Activated CD4-positive, alpha-beta T cell treated with anti-CD3 and anti-CD28 coated beads for 36 hours (primary cell): Measurements from ENCODE around the gene LSM7. TPM values are rescaled to one million over a fixed set of nuclear protein-coding genes. Genes with fewer than 3 reads are reported as not detected.

ENCODE experiments used
- ATAC-seq: fragments of 200-7000 bp; cut with Tn5 transposase; one replicate; pipeline ENCODE4 v1.10.0; 2021; ENCODE audit warnings: mild to moderate bottlenecking, moderate library complexity
- CTCF ChIA-PET: fragments of 350-600 bp; sonication (Branson Sonifier 250); formaldehyde crosslinking; loops from one replicate; lab custom pipeline; 2021; ENCODE audit warnings: antibody characterized with exemption; lab: Charles Lee
- POLR2A ChIA-PET: fragments of 350-600 bp; sonication (Branson Sonifier 250); formaldehyde crosslinking; loops from one replicate; lab custom pipeline; 2021; ENCODE audit warnings: antibody characterized with exemption, inconsistent platforms; lab: Charles Lee
- DNase-seq: peaks from one replicate; pipeline ENCODE4 v3.0.0-alpha.2; 2020
- H3K27ac Mint-ChIP-seq: one replicate; pipeline ENCODE4 v1.8.0; 2021; ENCODE audit warnings: mixed read lengths
- H3K27me3 Mint-ChIP-seq: one replicate; pipeline ENCODE4 v1.8.0; 2021; ENCODE audit warnings: mixed read lengths
- H3K36me3 Mint-ChIP-seq: one replicate; pipeline ENCODE4 v1.8.0; 2021; ENCODE audit warnings: low read depth, mixed read lengths
- H3K4me1 Mint-ChIP-seq: one replicate; pipeline ENCODE4 v1.8.0; 2021; ENCODE audit warnings: mixed read lengths
- H3K4me3 Mint-ChIP-seq: one replicate; pipeline ENCODE4 v1.8.0; 2021; ENCODE audit warnings: mild to moderate bottlenecking, moderate library complexity, mixed read lengths
- H3K9me3 Mint-ChIP-seq: one replicate; pipeline ENCODE4 v1.8.0; 2021; ENCODE audit warnings: low read depth, mixed read lengths
- intact Hi-C, 2 experiments: fragments of 100-400 bp; cut with DNase I in 1 of 2; cut with micrococcal nuclease in 1 of 2; formaldehyde crosslinking; loops; one replicate each; pipeline versions ENCODE4 v1.14.2 to v1.15.1; 2022 to 2024; cut with DNase I, micrococcal nuclease
- total RNA-seq, 2 experiments: library from RNA; stranded (reverse); gene quantifications; one replicate each; pipeline ENCODE4 v1.2.3, GENCODE V29; 2021

LSM7 gene
- total RNA-seq, 2 experiments from 2014 or later, result 113 to 134 TPM

DNA sequence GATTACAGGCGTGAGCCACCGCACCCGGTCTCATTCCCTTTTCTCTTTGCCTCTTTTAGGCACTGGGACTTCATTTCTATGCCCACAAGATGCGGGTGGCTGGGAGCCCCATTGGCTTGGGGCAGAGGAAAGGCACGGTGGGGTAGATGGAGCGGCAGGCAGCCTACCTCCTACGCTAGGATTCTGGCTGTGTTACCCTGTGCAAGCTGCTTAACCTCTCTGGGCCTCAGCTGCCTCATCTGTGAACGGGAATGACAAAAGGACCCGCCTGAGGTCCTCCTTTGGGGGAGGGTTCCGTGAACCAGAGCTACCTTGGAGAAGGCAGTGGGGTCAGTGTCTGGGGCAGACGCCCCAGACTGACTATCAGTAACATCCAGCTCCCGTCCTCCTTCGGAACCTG is 11.1 kb downstream of the LSM7 start:
- CTCF ChIA-PET, result interaction anchor here (0.6 to 1.8 kb wide), 5 partner anchors 15 to 161 kb away, joined by 3 to 7 read pairs (median 3); no protein-coding TSS in a partner anchor
- H3K27ac Mint-ChIP-seq, result no peak overlapping the region
- peaks cover 8% of the 10 kb centered on the region for H3K9me3 Mint-ChIP-seq
- DNase-seq (no peak), ATAC-seq (no peak)
- POLR2A ChIA-PET, result no interaction called here
- no peak overlapping the region for H3K4me3 Mint-ChIP-seq
- H3K27me3 Mint-ChIP-seq, result peaks cover 12% of the 10 kb centered on the region
- H3K36me3 Mint-ChIP-seq, result peaks cover 6% of the 10 kb centered on the region
- intact Hi-C loops, result no loop called here
- no peaks in the 10 kb centered on the region for H3K4me1 Mint-ChIP-seq

DNA sequence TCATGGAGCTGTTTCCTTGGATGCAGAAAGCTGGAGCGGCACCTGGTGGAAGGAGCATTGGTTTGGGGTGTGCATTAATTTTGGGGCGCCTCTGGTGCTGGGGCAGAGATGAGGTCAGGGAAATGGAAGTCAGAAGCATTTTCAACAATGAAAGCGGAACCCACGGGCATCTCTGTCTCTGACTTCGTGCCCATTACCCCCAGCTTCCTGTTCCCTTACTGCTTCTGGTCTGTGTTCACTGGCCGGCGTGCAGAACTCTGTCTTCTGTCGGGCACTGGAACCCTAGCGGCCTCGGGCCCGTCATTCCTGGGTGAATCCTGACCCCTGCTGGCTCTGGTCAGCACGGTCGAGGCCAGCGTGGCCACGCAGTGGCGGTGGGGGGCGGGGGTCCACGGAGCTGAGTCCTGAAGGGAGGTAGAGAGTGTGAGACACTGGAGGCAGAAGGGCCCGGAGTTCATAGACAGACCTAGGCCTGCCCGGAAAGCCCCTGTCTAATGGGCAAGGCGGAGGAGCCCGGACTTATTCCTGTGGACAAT is 12.5 kb downstream of the LSM7 start:
- POLR2A ChIA-PET, result interaction anchor here (0.7 kb wide), 1 partner anchor 305 kb away, joined by 3 read pairs; no protein-coding TSS in a partner anchor
- Mint-ChIP-seq H3K4me3 (no peak overlapping the region), H3K27me3 (peaks cover 12% of the 10 kb centered on the region), H3K36me3 (peaks cover 6% of the 10 kb centered on the region), H3K9me3 (peaks cover 8% of the 10 kb centered on the region), H3K27ac (no peak overlapping the region), H3K4me1 (no peaks in the 10 kb centered on the region)
- no peak for ATAC-seq
- CTCF ChIA-PET, result interaction anchor here (0.7 to 1.8 kb wide), 6 partner anchors 12 to 207 kb away, joined by 3 to 7 read pairs (median 4); partner anchors contain the start of gene LSM7
- intact Hi-C loops, result no loop called here
- DNase-seq, result peak; percentile 49

DNA sequence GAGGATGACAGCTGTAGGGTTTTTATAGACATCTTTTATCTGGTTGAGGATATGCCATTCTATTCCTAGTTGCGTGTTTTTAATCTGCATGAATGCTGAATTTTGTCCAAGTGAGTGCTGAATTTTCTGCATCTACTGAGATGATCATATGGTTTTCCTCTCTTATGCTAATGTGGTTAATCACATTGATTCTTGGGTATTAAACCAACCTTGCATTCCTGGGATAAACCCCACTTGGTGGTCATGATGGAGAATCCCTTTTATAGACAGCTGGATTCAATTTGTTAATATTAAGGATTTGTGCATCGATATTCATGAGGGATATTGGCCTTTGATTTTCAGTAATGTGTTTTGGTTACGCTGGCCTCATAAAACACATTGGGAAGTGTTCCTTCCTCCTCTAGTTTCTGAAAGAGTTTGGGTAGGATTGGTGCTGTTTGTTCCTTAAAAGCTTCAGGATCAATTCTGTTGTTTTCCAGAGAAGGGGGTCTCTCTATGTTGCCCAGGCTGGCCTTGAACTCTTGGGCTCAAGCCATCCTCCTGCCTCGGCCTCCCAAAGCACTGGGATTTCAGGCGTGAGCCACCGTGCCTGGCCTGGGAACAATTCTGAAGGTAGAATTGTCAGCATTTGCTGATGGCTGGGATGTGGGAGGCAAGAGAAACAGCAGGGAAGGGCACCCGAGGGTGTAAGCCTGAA is 13.1 kb downstream of the LSM7 start:
- DNase-seq, result no peak
- H3K36me3 Mint-ChIP-seq, result peaks cover 6% of the 10 kb centered on the region
- H3K4me1 Mint-ChIP-seq, result no peaks in the 10 kb centered on the region
- intact Hi-C loops, result no loop called here
- CTCF ChIA-PET, result interaction anchor here (0.7 to 1.8 kb wide), 5 partner anchors 13 to 159 kb away, joined by 3 to 7 read pairs (median 4); partner anchors contain the start of gene LSM7
- POLR2A ChIA-PET, result interaction anchor here (0.7 kb wide), 3 partner anchors 10 to 776 kb away, joined by 3 to 4 read pairs (median 3); no protein-coding TSS in a partner anchor
- H3K27ac Mint-ChIP-seq, result no peak overlapping the region
- H3K9me3 Mint-ChIP-seq, result peaks cover 8% of the 10 kb centered on the region
- peaks cover 15% of the 10 kb centered on the region for H3K27me3 Mint-ChIP-seq
- no peak for ATAC-seq
- H3K4me3 Mint-ChIP-seq, result no peak overlapping the region

DNA sequence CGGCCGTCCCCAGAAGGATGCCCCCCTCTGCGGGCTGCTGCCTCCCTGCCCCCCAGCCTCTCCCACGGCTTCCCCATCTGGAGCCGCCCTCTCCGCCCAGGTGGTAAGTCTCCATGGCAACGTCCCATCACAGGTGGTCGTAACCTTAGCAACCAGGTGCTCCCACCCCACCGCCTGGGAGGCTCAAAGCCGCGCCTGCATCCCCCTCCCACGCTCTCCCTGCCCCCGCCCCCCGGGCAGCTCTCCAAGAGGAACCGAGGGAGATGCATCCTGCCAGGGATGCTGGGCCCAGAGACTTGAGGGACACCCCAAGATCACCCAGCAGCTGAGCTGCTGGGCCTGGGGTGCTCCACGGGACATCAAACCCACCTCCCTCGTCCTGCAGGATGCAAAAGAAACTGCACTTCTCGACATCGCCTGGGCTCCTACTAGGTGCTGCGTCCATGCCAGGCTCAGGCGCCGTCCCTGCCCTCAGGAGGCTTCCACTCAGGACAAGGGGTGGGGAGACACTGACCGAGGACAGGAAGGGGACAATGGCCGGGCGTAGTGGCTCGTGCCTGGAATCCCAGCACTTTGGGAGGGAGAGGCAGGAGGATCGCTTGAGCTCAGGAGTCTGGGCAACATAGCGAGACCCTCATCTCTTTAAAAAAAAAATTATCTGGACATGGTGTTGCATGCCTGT is 15.4 kb downstream of the LSM7 start:
- Mint-ChIP-seq H3K4me3 (no peak overlapping the region), H3K4me1 (peaks cover 6% of the 10 kb centered on the region), H3K36me3 (peaks cover 6% of the 10 kb centered on the region), H3K27ac (no peak overlapping the region), H3K27me3 (peaks cover 28% of the 10 kb centered on the region), H3K9me3 (peaks cover 8% of the 10 kb centered on the region)
- ChIA-PET CTCF (interaction anchor here (0.6 to 0.7 kb wide), 2 partner anchors 272 to 305 kb away, joined by 3 read pairs; no protein-coding TSS in a partner anchor), POLR2A (no interaction called here)
- ATAC-seq, result no peak
- DNase-seq, result no peak
- intact Hi-C loops, result no loop called here

DNA sequence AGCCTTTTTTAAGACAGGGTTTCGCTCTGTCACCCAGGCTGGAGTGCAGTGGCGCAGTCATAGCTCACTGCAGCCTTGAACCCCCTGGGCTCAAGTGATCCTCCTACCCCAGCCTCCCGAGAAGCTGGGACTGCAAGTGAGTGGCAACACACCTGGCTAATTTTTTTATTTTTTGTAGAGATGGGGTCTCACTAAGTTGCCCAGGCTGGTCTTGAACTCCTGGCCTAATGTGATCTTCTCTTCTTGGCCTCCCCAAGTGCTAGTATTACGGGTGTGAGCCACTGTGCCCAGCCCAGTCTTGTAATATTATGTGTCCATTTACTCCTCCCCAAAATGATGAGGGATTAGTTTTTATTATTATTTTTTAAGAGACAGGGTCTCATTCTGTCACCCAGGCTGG is 17.3 kb downstream of the LSM7 start:
- intact Hi-C loops, result no loop called here
- POLR2A ChIA-PET, result no interaction called here
- Mint-ChIP-seq H3K9me3 (peaks cover 8% of the 10 kb centered on the region), H3K36me3 (peaks cover 6% of the 10 kb centered on the region), H3K27me3 (peaks cover 35% of the 10 kb centered on the region), H3K4me1 (peaks cover 6% of the 10 kb centered on the region), H3K27ac (no peak overlapping the region), H3K4me3 (no peak overlapping the region)
- DNase-seq (no peak), ATAC-seq (no peak)
- CTCF ChIA-PET, result interaction anchor here (0.6 kb wide), 1 partner anchor 305 kb away, joined by 4 read pairs; no protein-coding TSS in a partner anchor

DNA sequence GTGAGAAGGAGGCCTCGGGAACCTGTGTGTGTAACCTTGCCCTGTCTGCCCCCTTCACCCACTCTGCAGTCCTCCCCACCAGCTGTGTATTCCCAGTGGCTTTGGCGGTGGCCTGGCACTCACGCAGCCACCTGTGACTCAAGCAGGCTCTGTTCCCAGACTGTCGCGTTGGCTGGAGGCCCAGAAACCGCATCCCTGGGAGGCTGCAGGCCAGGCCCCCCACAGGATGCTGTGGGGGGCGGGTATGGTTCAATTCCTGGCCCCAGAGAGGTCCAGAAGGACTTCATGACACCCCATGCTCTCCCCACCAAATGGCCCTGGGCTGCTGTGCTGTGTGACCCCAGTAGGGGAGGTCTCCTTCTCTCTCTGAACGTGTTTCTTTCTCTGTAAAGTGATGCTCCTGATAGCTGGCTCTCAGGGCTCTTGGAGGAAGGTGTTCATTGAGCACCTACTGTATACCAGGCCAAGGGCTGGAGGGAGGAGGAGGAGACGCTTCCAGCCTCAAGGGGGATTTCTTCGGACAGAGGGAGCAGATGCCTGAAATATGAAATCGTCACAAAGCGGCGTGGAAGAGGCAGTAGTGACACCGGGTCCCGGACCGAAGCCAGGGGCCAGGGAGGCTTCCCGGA is 18.5 kb downstream of the LSM7 start:
- Mint-ChIP-seq H3K4me3 (no peak overlapping the region), H3K27ac (no peak overlapping the region), H3K27me3 (peaks cover 37% of the 10 kb centered on the region), H3K9me3 (peaks cover 2% of the 10 kb centered on the region), H3K4me1 (peaks cover 6% of the 10 kb centered on the region), H3K36me3 (peaks cover under 1% of the 10 kb centered on the region)
- CTCF ChIA-PET, result interaction anchor here (1.8 kb wide), 1 partner anchor 21 kb away, joined by 5 read pairs; no protein-coding TSS in a partner anchor
- intact Hi-C loops, result no loop called here
- DNase-seq, result no peak
- ATAC-seq, result no peak
- POLR2A ChIA-PET, result no interaction called here

DNA sequence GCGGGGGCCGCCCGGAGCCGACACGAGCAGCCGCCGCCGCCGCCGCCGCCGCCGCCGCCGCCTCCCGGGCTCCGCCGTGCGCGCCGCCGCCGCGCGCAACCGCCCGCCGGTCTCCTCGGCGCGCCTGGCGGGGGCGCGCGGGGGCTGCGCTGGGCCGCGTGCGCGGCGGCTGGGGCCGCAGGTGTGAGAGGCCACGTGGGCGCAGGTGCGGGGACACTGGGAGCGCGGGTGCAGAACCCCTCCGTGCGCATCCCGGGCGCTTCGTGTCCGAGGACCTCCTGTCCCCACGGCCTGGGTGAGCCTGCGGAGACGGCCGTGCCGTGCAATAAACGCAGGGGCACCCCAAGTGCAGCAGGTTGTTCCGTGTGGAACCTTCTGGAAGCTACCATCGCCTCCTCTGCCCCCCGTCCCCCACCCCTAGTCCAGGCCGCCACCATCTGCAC is 20.3 kb downstream of the LSM7 start, which contains the start of gene LINGO3:
TSS of gene LINGO3 (minus strand) at position 41 of the 443 bp plus-strand sequence. CDS start 16,378 bp downstream, outside the sequence.
- Mint-ChIP-seq H3K36me3 (no peaks in the 10 kb centered on the region), H3K9me3 (no peaks in the 10 kb centered on the region), H3K4me1 (peaks cover 6% of the 10 kb centered on the region), H3K27me3 (peaks cover 39% of the 10 kb centered on the region), H3K27ac (no peak within 1 kb of the TSS), H3K4me3 (peak within 1 kb of the TSS; percentile 10)
- DNase-seq (no peak), ATAC-seq (no peak)
- ChIA-PET POLR2A (no interaction called here), CTCF (interaction anchor here (1.8 kb wide), 1 partner anchor 19 kb away, joined by 5 read pairs; no protein-coding TSS in a partner anchor)
- intact Hi-C loops, result no loop called here

DNA sequence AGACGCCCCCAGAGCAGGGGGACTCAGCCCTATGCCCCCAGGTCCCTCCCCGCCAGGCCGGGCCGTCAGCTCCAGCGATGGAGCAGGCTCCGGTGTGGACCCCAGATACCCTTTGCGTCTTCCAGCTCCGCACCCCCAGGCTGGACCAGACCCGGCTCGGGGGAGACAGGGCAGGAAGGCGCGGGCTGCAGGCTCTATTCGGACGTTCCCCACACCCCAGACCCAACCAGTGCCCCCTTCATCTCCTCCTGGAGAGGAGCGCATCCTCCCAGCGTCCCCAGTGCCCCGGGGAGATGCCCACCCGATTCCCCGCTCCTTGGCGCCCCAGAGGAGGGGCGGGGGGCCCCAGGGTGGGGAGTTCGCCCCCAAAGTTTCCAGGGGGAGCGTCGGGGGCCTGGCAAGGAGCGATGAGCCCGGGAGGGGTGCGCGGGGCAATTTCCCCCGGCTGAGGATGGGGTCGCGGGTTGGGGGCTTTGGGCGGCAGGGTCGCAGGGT is 20.8 kb downstream of the LSM7 start:
- Mint-ChIP-seq H3K4me3 (no peak overlapping the region), H3K27me3 (peaks cover 42% of the 10 kb centered on the region), H3K36me3 (no peaks in the 10 kb centered on the region), H3K9me3 (no peaks in the 10 kb centered on the region), H3K4me1 (peaks cover 10% of the 10 kb centered on the region), H3K27ac (no peak overlapping the region)
- ChIA-PET POLR2A (no interaction called here), CTCF (no interaction called here)
- intact Hi-C loops, result no loop called here
- no peak for DNase-seq
- ATAC-seq, result no peak

DNA sequence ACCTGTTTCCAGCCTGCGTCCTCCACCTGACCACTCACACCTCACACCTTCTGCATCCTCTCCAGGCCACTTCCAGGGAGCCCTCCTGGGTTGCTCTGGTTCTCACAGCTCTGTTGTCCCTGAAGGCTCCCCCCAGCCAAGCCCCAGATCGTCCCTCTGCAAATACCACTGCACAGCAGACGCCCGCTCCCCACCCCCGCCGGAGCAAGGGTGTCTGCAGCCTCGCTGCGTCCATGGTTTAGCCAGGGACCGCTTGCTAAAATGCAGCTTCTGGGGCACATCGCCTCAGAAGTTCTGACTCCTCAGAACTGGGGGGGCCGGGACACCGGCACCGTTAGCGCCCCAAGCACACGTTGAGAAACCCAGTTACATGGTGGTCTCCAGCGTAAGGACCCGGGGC is 21.4 kb downstream of the LSM7 start:
- H3K27ac Mint-ChIP-seq, result no peak overlapping the region
- CTCF ChIA-PET, result no interaction called here
- intact Hi-C loops, result no loop called here
- no peak overlapping the region for H3K4me3 Mint-ChIP-seq
- H3K36me3 Mint-ChIP-seq, result no peaks in the 10 kb centered on the region
- H3K9me3 Mint-ChIP-seq, result no peaks in the 10 kb centered on the region
- ATAC-seq (no peak), DNase-seq (no peak)
- H3K4me1 Mint-ChIP-seq, result peaks cover 10% of the 10 kb centered on the region
- peaks cover 42% of the 10 kb centered on the region for H3K27me3 Mint-ChIP-seq
- POLR2A ChIA-PET, result no interaction called here

DNA sequence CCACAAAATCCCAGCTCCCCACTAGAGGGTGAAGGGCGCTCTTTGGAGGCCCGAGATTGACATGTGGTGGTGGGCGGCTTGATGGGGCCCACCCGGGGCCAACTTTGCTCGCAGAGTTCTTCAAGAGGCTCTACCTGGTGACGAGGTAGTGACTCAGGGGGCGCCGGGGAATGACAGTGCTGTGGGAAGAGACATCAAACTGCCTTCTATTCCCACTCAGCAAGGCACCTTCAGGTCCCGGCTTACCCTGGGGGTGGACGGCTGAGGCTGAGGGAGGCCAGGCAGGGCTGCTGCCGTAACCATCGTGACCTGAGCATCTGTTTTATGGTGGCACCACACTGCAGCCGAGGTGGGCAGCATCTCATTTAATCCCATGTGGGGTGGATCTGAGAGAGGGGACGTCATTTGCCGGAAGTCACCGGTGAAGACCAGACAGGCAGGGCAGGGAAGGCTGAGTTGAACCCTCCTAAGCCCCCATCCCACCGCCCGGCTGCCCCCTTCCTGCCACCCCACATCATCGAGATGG is 22.0 kb downstream of the LSM7 start:
- H3K9me3 Mint-ChIP-seq, result no peaks in the 10 kb centered on the region
- H3K4me1 Mint-ChIP-seq, result peaks cover 10% of the 10 kb centered on the region
- H3K36me3 Mint-ChIP-seq, result no peaks in the 10 kb centered on the region
- ChIA-PET CTCF (interaction anchor here (0.8 kb wide), 1 partner anchor 12 kb away, joined by 3 read pairs; no protein-coding TSS in a partner anchor), POLR2A (interaction anchor here (1.1 kb wide), 1 partner anchor 48 kb away, joined by 3 read pairs; no protein-coding TSS in a partner anchor)
- H3K4me3 Mint-ChIP-seq, result no peak overlapping the region
- ATAC-seq (no peak), DNase-seq (no peak)
- H3K27ac Mint-ChIP-seq, result no peak overlapping the region
- H3K27me3 Mint-ChIP-seq, result peaks cover 43% of the 10 kb centered on the region
- intact Hi-C loops, result no loop called here
